ENCODE measurements around the gene NARS2. TPM values are rescaled to one million over a fixed set of nuclear protein-coding genes. Genes with fewer than 3 reads are reported as not detected.

NARS2 gene
- total RNA-seq, 4 donors from 2014 or later = 6.4 to 15.1 (median 10.4) TPM

GRCh38 chr11:78586452-78587046, 11.9 kb upstream of the NARS2 start:
- intact Hi-C loops (cut with DNase I; ENCODE audit: low total_unique reads) = no loop called here
- in situ Hi-C loops (cut with MboI; ENCODE audit: low pct_ligation_motif_present in 1 of 4, low pct_unique_long_range_greater_than_20kb in 1 of 4, low sequenced_read_pairs in 3 of 4) = no loop called here
- no peak for DNase-seq

DNA sequence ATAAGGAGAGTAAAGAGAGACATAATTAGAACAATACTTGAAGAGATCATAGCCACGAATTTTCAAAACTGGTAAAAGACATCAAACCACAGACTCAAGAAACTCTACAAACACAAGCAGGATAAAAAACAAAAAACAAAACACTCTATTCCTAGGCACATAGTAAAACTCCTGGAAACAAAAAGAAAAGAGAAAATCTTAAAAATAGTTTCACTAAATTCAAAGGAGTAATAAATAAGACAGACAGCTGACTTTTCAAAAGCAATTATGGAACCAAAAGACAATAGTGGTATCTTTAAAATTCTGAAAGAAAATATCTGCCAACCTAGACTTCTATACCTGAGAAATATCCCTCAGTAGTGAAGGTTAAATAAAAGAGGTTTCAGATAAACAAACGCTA, 9.2 kb upstream of the NARS2 start:
- Histone ChIP-seq H3K27me3 (no peaks in the 10 kb centered on the region), H3K4me3 (no peak overlapping the region), H3K27ac (no peak overlapping the region), H3K4me1 (no peaks in the 10 kb centered on the region), H3K36me3 (no peaks in the 10 kb centered on the region), H3K9me3 (peaks cover 20 to 22% of the 10 kb centered on the region in 2 donors)
- TF ChIP-seq POLR2A (IDR thresholded peaks at IDR 0.05) (no peak), POLR2AphosphoS5 (IDR thresholded peaks at IDR 0.05) (no peak), EP300 (IDR thresholded peaks at IDR 0.05; ENCODE audit: low read depth) (no peak)
- TF ChIP-seq, protein P1, sequence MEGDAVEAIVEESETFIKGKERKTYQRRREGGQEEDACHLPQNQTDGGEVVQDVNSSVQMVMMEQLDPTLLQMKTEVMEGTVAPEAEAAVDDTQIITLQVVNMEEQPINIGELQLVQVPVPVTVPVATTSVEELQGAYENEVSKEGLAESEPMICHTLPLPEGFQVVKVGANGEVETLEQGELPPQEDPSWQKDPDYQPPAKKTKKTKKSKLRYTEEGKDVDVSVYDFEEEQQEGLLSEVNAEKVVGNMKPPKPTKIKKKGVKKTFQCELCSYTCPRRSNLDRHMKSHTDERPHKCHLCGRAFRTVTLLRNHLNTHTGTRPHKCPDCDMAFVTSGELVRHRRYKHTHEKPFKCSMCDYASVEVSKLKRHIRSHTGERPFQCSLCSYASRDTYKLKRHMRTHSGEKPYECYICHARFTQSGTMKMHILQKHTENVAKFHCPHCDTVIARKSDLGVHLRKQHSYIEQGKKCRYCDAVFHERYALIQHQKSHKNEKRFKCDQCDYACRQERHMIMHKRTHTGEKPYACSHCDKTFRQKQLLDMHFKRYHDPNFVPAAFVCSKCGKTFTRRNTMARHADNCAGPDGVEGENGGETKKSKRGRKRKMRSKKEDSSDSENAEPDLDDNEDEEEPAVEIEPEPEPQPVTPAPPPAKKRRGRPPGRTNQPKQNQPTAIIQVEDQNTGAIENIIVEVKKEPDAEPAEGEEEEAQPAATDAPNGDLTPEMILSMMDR (IDR thresholded peaks at IDR 0.05) = no peak
- no peak for DNase-seq
- in situ Hi-C loops (cut with MboI; ENCODE audit: low pct_ligation_motif_present in 1 of 4, low pct_unique_long_range_greater_than_20kb in 1 of 4, low sequenced_read_pairs in 3 of 4) = no loop called here
- intact Hi-C loops (cut with DNase I; ENCODE audit: low total_unique reads) = no loop called here
- WGBS, 2 donors (ENCODE audit: low coverage in 1 of 2) = 77 to 81% methylated on average over 2 of the region's 2 CpGs

More at GRCh38 chr11:78586452-78587046, 11.9 kb upstream of the NARS2 start:
- no peak overlapping the region for H3K4me3 ChIP-seq
- H3K27ac ChIP-seq = no peak overlapping the region
- WGBS, 2 donors (ENCODE audit: low coverage in 1 of 2) = 83 to 98% methylated on average over 1 of the region's 1 CpG
- no peaks in the 10 kb centered on the region for H3K36me3 ChIP-seq
- peaks cover 20 to 22% of the 10 kb centered on the region in 2 donors for H3K9me3 ChIP-seq
- no peaks in the 10 kb centered on the region for H3K4me1 ChIP-seq
- no peaks in the 10 kb centered on the region for H3K27me3 ChIP-seq
- TF ChIP-seq POLR2AphosphoS5 (IDR thresholded peaks at IDR 0.05) (no peak), POLR2A (IDR thresholded peaks at IDR 0.05) (no peak)
- TF ChIP-seq, protein P1 (IDR thresholded peaks at IDR 0.05) = peak; percentile 30 to 54 (median 49)

DNA sequence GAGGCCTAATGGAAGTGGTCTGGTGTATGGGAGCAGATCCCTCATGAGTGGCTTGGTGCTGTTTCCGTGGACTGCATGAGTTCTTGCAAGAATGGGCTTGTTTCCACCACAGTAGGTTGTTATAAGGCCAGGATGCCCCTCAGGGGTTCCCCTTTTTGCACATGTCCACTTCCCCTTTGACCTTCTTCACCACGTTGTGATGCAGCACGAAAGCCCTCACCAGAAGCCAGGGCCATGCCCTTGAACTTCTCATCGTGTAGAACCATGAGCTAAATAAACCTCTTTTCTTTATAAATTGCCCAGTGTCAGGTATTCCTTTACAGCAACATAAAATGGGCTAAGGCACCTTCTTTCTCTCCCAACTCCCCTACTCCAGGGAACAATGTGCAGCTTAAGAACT, 2.8 kb upstream of the NARS2 start:
- WGBS, 2 donors (ENCODE audit: low coverage in 1 of 2) = 50 to 85% methylated on average over 1 to 4 of the region's 4 CpGs
- H3K4me1 ChIP-seq = peaks cover 6 to 17% (median 8%) of the 10 kb centered on the region in 4 donors
- in situ Hi-C loops (cut with MboI; ENCODE audit: low pct_ligation_motif_present in 1 of 4, low pct_unique_long_range_greater_than_20kb in 1 of 4, low sequenced_read_pairs in 3 of 4) = no loop called here
- H3K27me3 ChIP-seq = no peaks in the 10 kb centered on the region
- H3K4me3 ChIP-seq = no peak overlapping the region
- TF ChIP-seq, protein P1 (IDR thresholded peaks at IDR 0.05) = no peak
- no peak overlapping the region for H3K27ac ChIP-seq
- intact Hi-C loops (cut with DNase I; ENCODE audit: low total_unique reads) = no loop called here
- H3K36me3 ChIP-seq = no peaks in the 10 kb centered on the region
- DNase-seq = no peak
- no peaks in the 10 kb centered on the region for H3K9me3 ChIP-seq

- 79 to 80% methylated on average over 5 to 8 of the region's 8 CpGs for WGBS, 2 donors (ENCODE audit: low coverage in 1 of 2)
- H3K36me3 ChIP-seq = no peaks in the 10 kb centered on the region
- TF ChIP-seq POLR2AphosphoS5 (IDR thresholded peaks at IDR 0.05) (no peak), EP300 (IDR thresholded peaks at IDR 0.05; ENCODE audit: low read depth) (no peak), POLR2A (IDR thresholded peaks at IDR 0.05) (no peak)
- TF ChIP-seq, protein P1 (IDR thresholded peaks at IDR 0.05) = no peak
- intact Hi-C loops (cut with DNase I; ENCODE audit: low total_unique reads) = no loop called here
- no peak overlapping the region for H3K27ac ChIP-seq
- in situ Hi-C loops (cut with MboI; ENCODE audit: low pct_ligation_motif_present in 1 of 4, low pct_unique_long_range_greater_than_20kb in 1 of 4, low sequenced_read_pairs in 3 of 4) = no loop called here
- H3K4me3 ChIP-seq = no peak overlapping the region
- peaks cover 6 to 17% (median 8%) of the 10 kb centered on the region in 4 donors for H3K4me1 ChIP-seq
- no peaks in the 10 kb centered on the region for H3K27me3 ChIP-seq
- H3K9me3 ChIP-seq = no peaks in the 10 kb centered on the region
- no peak for DNase-seq
Measured at GRCh38 chr11:78576549-78577097, 2.0 kb upstream of the NARS2 start.

Measured in transverse colon (tissue), 4 donors.